GM12878 (cell line): ENCODE data around the gene ADARB1. TPM values are rescaled to one million over a fixed set of nuclear protein-coding genes. Genes with fewer than 3 reads are reported as not detected.

ENCODE experiments used
- ATAC-seq: fragments of 200-7000 bp; cut with Tn5 transposase; 3 replicates; pipeline ENCODE4 v1.9.1; 2020; ENCODE audit warnings: mild to moderate bottlenecking, moderate library complexity
- BruUV-seq: library from RNA; stranded (reverse); fragments of 400-500 nt; replicated peaks from 2 replicates; lab custom pipeline; 2021; lab: Mats Ljungman, UMichigan
- CTCF ChIA-PET: fragments of 300-600 bp; sonication (Branson Sonifier 250); formaldehyde crosslinking; extraction: SDS; loops from one replicate; lab custom pipeline; 2021; ENCODE audit warnings: inconsistent platforms; lab: Yijun Ruan, JAX
- POLR2A ChIA-PET: fragments of 350-600 bp; formaldehyde crosslinking; extraction: SDS; loops from one replicate; lab custom pipeline; 2021; ENCODE audit warnings: inconsistent platforms; lab: Charles Lee
- RAD21 ChIA-PET: fragments of 300-600 bp; sonication (Branson Sonifier 250); formaldehyde crosslinking; loops from one replicate; lab custom pipeline; 2023; ENCODE audit warnings: antibody characterized with exemption; ENCODE audit not compliant: unreplicated experiment; lab: Charles Lee
- SMC1A ChIA-PET: fragments of 300-600 bp; sonication (Branson Sonifier 250); formaldehyde crosslinking; loops from one replicate; lab custom pipeline; 2023; ENCODE audit not compliant: unreplicated experiment, uncharacterized antibody; lab: Charles Lee
- DNase-seq: peaks from one replicate; pipeline ENCODE4 v3.0.0-alpha.2; 2011; ENCODE audit warnings: low read depth, low spot score
- FAIRE-seq: peaks from 3 replicates; lab custom pipeline; 2011; peaks lifted over from hg19 to GRCh38; lab: Jason Lieb, UNC
- H2AFZ ChIP-seq: 2 replicates; pipeline ENCODE4 v1.6.0; 2011; ENCODE audit warnings: low read depth, low read length, control low read depth; ENCODE audit not compliant: control insufficient read depth
- H3K27ac ChIP-seq: 2 replicates; pipeline ENCODE4 v1.5.1; 2011; ENCODE audit warnings: control low read depth; ENCODE audit not compliant: control insufficient read depth, insufficient read depth
- H3K27me3 ChIP-seq, 2 experiments: replicated peaks in 1 of 2; 2 replicates each; pipeline versions ENCODE4 v1.6.0 to v1.6.1; 2011; ENCODE audit warnings: low read length in 1 of 2; ENCODE audit not compliant: control insufficient read depth in 2 of 2, insufficient read depth in 2 of 2
- H3K36me3 ChIP-seq, 2 experiments: 2 replicates each; pipeline ENCODE4 v1.5.1; 2011; ENCODE audit warnings: low read length in 1 of 2; ENCODE audit not compliant: control insufficient read depth in 2 of 2, insufficient read depth in 2 of 2
- H3K4me1 ChIP-seq: 2 replicates; pipeline ENCODE4 v1.6.1; 2011; ENCODE audit warnings: mild to moderate bottlenecking, low read length, moderate library complexity, mixed read lengths; ENCODE audit not compliant: control insufficient read depth, insufficient read depth
- H3K4me2 ChIP-seq: 2 replicates; pipeline ENCODE4 v1.6.0; 2011; ENCODE audit warnings: control low read depth; ENCODE audit not compliant: control insufficient read depth, insufficient read depth
- H3K4me3 ChIP-seq: fragments of 200-600 bp; sonication (generic); 2 replicates; pipeline ENCODE4 v1.5.1; 2016
- H3K79me2 ChIP-seq: 2 replicates; pipeline ENCODE4 v1.6.0; 2011; ENCODE audit warnings: low read length; ENCODE audit not compliant: control insufficient read depth, insufficient read depth
- H3K9ac ChIP-seq: 2 replicates; pipeline ENCODE4 v1.8.0; 2011; ENCODE audit warnings: low read length, control low read depth, mixed read lengths; ENCODE audit not compliant: control insufficient read depth, insufficient read depth
- H3K9me3 ChIP-seq: replicated peaks from 3 replicates; pipeline ENCODE4 v1.5.1; 2011; ENCODE audit warnings: mild to moderate bottlenecking, low read length; ENCODE audit not compliant: control insufficient read depth, insufficient read depth
- H4K20me1 ChIP-seq: 2 replicates; pipeline ENCODE4 v1.6.0; 2011; ENCODE audit not compliant: control insufficient read depth, insufficient read depth
- CBFB ChIP-seq: IDR thresholded peaks from 2 replicates; pipeline ENCODE4 v1.6.1; 2016; ENCODE audit warnings: antibody characterized with exemption, low read depth
- EGR1 ChIP-seq, 2 experiments: IDR thresholded peaks; 1 replicate in 1 of 2; 2 replicates in 1 of 2; pipeline ENCODE4 v1.6.1; 2011 to 2012; ENCODE audit warnings: low read depth in 2 of 2, low read length in 2 of 2, borderline replicate concordance in 1 of 2, mild to moderate bottlenecking in 1 of 2, moderate library complexity in 1 of 2
- ESRRA ChIP-seq: IDR thresholded peaks from 2 replicates; pipeline ENCODE4 v1.6.1; 2012; ENCODE audit warnings: mild to moderate bottlenecking, low read length, improper control_type of control experiment
- HDAC2 ChIP-seq: fragments of 200-600 bp; sonication (generic); IDR thresholded peaks from 2 replicates; pipeline ENCODE4 v1.6.1; 2017
- HDGF ChIP-seq: fragments of 450-650 bp; IDR thresholded peaks from 2 replicates; pipeline ENCODE4 v1.6.1; 2016; ENCODE audit warnings: antibody characterized with exemption
- MTA2 ChIP-seq: fragments of 450-650 bp; IDR thresholded peaks from 2 replicates; pipeline ENCODE4 v1.6.1; 2016; ENCODE audit warnings: low read depth, mild to moderate bottlenecking, moderate library complexity
- PML ChIP-seq: IDR thresholded peaks from 2 replicates; pipeline ENCODE4 v1.6.1; 2012; ENCODE audit warnings: low read length, inconsistent platforms
- RAD51 ChIP-seq: fragments of 450-650 bp; IDR thresholded peaks from 2 replicates; pipeline ENCODE4 v1.6.1; 2016; ENCODE audit warnings: moderate library complexity, mild to moderate bottlenecking, inconsistent platforms
- RB1 ChIP-seq: fragments of 450-650 bp; formaldehyde crosslinking; IDR thresholded peaks from 2 replicates; pipeline ENCODE4 v1.6.1; 2017; ENCODE audit warnings: mild to moderate bottlenecking, borderline replicate concordance
- SIX5 ChIP-seq: IDR thresholded peaks from 2 replicates; pipeline ENCODE4 v1.6.1; 2011; ENCODE audit warnings: mild to moderate bottlenecking, low read depth, low read length, moderate library complexity; ENCODE audit not compliant: severe bottlenecking
- WGBS: methylation state at CpG from one replicate; pipeline ENCODE4 v1.1.6; 2016; ENCODE audit warnings: low lambda C conversion rate; ENCODE audit not compliant: insufficient replicate concordance, insufficient coverage; ENCODE audit errors: missing lambda C conversion rate; 5-methylcytosine and 5-hydroxymethylcytosine counted together
- in situ Hi-C: fragments of 300-500 bp; cut with MboI; formaldehyde crosslinking; loops from 9 replicates; pipeline ENCODE4 v1.14.3; 2018; ENCODE audit warnings: mixed read lengths
- intact Hi-C: fragments of 100-400 bp; cut with micrococcal nuclease; formaldehyde crosslinking; loops from one replicate; pipeline ENCODE4 v1.14.2; 2022; ENCODE audit not compliant: unreplicated experiment
- polyA plus RNA-seq, 11 experiments: library from polyadenylated mRNA; depleted of rRNA in 4 of 11; unstranded in 6 of 11; stranded (reverse) in 5 of 11; fragments of >200 nt; fragmentation: Nextera tagmentation in 4 of 11; fragmentation: Illumina TruSeq in 1 of 11; extraction: Ambion mirVana in 4 of 11; extraction: Trizol in 1 of 11; gene quantifications; 1 replicate in 1 of 11; 2 replicates in 10 of 11; pipeline versions ENCODE4 v1.2.1 to v1.2.3, GENCODE V29; 2011 to 2016; ENCODE audit warnings: inconsistent platforms in 2 of 11, missing spikeins in 2 of 11, low read depth in 1 of 11
- total RNA-seq, 4 experiments: library from RNA; depleted of rRNA in 3 of 4; stranded (reverse); fragments of >200 nt in 3 of 4; fragmentation: Illumina TruSeq in 1 of 4; extraction: Trizol in 1 of 4; gene quantifications; 2 replicates each; pipeline versions ENCODE4 v1.2.1 to v1.2.3, GENCODE V29; 2013 to 2021
- TF ChIP-seq, protein P1 (sequence below): IDR thresholded peaks from 2 replicates; pipeline ENCODE4 v1.6.1; 2011; ENCODE audit warnings: low read depth, mild to moderate bottlenecking, low read length, moderate library complexity, borderline replicate concordance; ENCODE audit errors: extremely low read depth
- TF ChIP-seq, protein P2 (sequence below): IDR thresholded peaks from 2 replicates; pipeline ENCODE4 v1.6.1; 2012; ENCODE audit warnings: low read depth, low read length, improper control_type of control experiment
- TF ChIP-seq, protein P3 (sequence below): fragments of 450-650 bp; IDR thresholded peaks from 2 replicates; pipeline ENCODE4 v1.6.1; 2014; ENCODE audit warnings: mild to moderate bottlenecking
- TF ChIP-seq, protein P4 (sequence below): fragments of 450-650 bp; IDR thresholded peaks from 2 replicates; pipeline ENCODE4 v1.6.1; 2016; ENCODE audit warnings: mild to moderate bottlenecking

The ADARB1 gene
- total and polyA plus RNA-seq, 10 of the 15 experiments (the other 5 are each of a cell fraction or from before 2014, with no cell fraction given): 5.7 to 61.7 (median 25.3) TPM

DNA sequence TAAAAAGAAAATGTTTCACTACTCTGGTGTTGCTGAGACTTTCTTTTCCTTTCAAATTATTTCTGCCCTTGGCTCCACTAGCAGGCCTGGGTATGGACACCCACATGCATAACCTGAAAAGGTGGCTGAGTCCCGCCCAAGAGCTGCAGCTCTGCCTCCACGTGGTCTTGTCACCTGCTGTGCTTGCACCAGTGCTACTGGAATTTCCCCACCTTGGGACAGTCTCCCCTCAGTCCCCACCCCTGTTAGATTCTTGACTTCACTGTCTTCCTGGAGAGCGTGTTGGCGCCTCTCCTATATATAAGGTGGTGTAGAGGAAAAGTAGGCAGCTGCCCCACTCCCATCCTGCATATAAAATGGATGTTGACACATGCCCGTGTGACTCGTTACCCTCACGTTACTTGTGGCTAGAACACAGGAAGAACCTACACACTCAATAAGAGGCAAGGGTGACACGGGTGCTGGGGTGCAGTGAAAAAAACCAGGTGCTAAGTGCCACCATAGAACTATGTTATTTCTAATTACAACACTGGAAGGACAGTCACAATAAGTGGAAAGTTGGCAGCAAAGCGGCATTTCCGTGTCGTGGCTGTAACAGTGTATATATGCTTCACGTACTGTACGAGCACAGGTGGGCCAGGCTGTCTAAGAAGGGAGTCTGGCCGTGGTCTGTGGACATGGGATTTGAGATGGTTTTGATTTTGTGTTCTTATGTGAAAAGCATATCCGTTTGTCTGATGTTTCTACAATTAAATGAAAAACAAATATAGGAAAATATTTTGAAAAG is 152.4 kb downstream of the ADARB1 start:
- H3K79me2 ChIP-seq: no peaks in the 10 kb centered on the region

DNA sequence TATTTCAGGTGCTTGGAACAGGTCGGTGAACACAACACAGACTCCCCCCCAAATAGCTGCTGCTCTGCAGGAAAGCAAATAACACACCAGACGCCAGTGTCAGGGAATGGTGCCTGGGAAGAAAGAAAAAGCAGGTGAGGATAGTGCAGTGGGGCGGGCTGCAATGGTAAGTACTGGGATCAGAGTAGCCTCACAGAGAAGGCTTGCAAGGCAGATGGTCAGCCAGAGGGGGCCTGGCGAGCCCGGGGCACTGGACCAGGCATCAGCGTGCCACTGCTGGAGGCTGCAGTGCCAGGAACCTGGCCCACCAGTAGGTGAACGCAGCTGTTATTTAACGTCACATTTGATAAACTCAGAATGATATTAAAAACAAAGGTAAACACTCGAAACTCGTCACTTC is 153.4 kb downstream of the ADARB1 start:
- H2AFZ ChIP-seq: no peak overlapping the region
- H3K27ac ChIP-seq: no peak overlapping the region
- ChIA-PET CTCF (no interaction called here), POLR2A (no interaction called here), SMC1A (interaction anchor here (1.5 kb wide), 1 partner anchor 74 kb away, joined by 3 read pairs; no protein-coding TSS in a partner anchor), RAD21 (no interaction called here)
- ATAC-seq (peak; percentile 20; the same call in 1 of the 3 replicates), FAIRE-seq (no peak), DNase-seq (no peak)
- 37% methylated on average over 10 of the region's 10 CpGs for WGBS
- no peaks in the 10 kb centered on the region for H3K79me2 ChIP-seq
- BruUV-seq: no TSS peak
- H3K9ac ChIP-seq: no peak overlapping the region
- no peak overlapping the region for H3K4me3 ChIP-seq
- in situ Hi-C loops: no loop called here
- no peaks in the 10 kb centered on the region for H3K9me3 ChIP-seq
- no peaks in the 10 kb centered on the region for H3K4me1 ChIP-seq
- H3K36me3 ChIP-seq: no peaks in the 10 kb centered on the region
- H4K20me1 ChIP-seq: 0 out of 2 replicates have a peak, but pooled peaks cover 3% of the 10 kb centered on the region
- no peaks in the 10 kb centered on the region for H3K27me3 ChIP-seq
- intact Hi-C loops: no loop called here
- no peak overlapping the region for H3K4me2 ChIP-seq
- TF ChIP-seq EGR1 (IDR thresholded peaks at IDR 0.05; ENCODE audit: borderline replicate concordance in 1 of 2, low read depth in 2 of 2, low read length in 2 of 2): no peak
- TF ChIP-seq, protein P1, sequence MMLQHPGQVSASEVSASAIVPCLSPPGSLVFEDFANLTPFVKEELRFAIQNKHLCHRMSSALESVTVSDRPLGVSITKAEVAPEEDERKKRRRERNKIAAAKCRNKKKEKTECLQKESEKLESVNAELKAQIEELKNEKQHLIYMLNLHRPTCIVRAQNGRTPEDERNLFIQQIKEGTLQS: no peak
- no peak for TF ChIP-seq PML
- no peak for TF ChIP-seq CBFB
- no peak for TF ChIP-seq MTA2
- TF ChIP-seq, protein P2, sequence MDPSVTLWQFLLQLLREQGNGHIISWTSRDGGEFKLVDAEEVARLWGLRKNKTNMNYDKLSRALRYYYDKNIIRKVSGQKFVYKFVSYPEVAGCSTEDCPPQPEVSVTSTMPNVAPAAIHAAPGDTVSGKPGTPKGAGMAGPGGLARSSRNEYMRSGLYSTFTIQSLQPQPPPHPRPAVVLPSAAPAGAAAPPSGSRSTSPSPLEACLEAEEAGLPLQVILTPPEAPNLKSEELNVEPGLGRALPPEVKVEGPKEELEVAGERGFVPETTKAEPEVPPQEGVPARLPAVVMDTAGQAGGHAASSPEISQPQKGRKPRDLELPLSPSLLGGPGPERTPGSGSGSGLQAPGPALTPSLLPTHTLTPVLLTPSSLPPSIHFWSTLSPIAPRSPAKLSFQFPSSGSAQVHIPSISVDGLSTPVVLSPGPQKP: no peak
- no peak for TF ChIP-seq ESRRA
- TF ChIP-seq SIX5: no peak
- no peak for TF ChIP-seq HDAC2
- no peak for TF ChIP-seq RB1
- TF ChIP-seq, protein P3, sequence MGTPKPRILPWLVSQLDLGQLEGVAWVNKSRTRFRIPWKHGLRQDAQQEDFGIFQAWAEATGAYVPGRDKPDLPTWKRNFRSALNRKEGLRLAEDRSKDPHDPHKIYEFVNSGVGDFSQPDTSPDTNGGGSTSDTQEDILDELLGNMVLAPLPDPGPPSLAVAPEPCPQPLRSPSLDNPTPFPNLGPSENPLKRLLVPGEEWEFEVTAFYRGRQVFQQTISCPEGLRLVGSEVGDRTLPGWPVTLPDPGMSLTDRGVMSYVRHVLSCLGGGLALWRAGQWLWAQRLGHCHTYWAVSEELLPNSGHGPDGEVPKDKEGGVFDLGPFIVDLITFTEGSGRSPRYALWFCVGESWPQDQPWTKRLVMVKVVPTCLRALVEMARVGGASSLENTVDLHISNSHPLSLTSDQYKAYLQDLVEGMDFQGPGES: no peak

More for the DNA sequence above, 152.4 kb downstream of the ADARB1 start:
- DNase-seq: no peak
- Histone ChIP-seq H4K20me1 (0 out of 2 replicates have a peak, but pooled peaks cover 3% of the 10 kb centered on the region), H2AFZ (no peak overlapping the region), H3K27ac (no peak overlapping the region), H3K4me1 (no peaks in the 10 kb centered on the region), H3K9ac (no peak overlapping the region), H3K36me3 (no peaks in the 10 kb centered on the region), H3K9me3 (no peaks in the 10 kb centered on the region), H3K27me3 (no peaks in the 10 kb centered on the region), H3K4me3 (no peak overlapping the region), H3K4me2 (no peak overlapping the region)
- in situ Hi-C loops (no loop called here), intact Hi-C loops (no loop called here)
- SMC1A ChIA-PET: interaction anchor here (1.2 to 1.5 kb wide), 2 partner anchors 73 to 285 kb away, joined by 3 read pairs; no protein-coding TSS in a partner anchor
- BruUV-seq: no TSS peak
- TF ChIP-seq, protein P4, sequence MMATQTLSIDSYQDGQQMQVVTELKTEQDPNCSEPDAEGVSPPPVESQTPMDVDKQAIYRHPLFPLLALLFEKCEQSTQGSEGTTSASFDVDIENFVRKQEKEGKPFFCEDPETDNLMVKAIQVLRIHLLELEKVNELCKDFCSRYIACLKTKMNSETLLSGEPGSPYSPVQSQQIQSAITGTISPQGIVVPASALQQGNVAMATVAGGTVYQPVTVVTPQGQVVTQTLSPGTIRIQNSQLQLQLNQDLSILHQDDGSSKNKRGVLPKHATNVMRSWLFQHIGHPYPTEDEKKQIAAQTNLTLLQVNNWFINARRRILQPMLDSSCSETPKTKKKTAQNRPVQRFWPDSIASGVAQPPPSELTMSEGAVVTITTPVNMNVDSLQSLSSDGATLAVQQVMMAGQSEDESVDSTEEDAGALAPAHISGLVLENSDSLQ: no peak
- TF ChIP-seq RAD51: peak; percentile 45; the same call in 1 of the 2 replicates
- TF ChIP-seq HDGF: no peak
- no peak for FAIRE-seq
- POLR2A ChIA-PET: no interaction called here
- ATAC-seq: no peak; the same call in 2 of the 3 replicates
- 19% methylated on average over 15 of the region's 15 CpGs for WGBS
- CTCF ChIA-PET: no interaction called here
- RAD21 ChIA-PET: no interaction called here
